CD4-positive, alpha-beta memory T cell (primary cell): ENCODE results near the gene FARSB. TPM values are rescaled to one million over a fixed set of nuclear protein-coding genes. Genes with fewer than 3 reads are reported as not detected.

Experiments used
- CTCF ChIA-PET: fragments of 350-600 bp; sonication (Branson Sonifier 250); formaldehyde crosslinking; loops from one replicate; lab custom pipeline; 2021; ENCODE audit warnings: inconsistent platforms; ENCODE audit not compliant: partially characterized antibody; lab: Charles Lee
- POLR2A ChIA-PET: fragments of 350-600 bp; sonication (Branson Sonifier 250); formaldehyde crosslinking; loops from one replicate; lab custom pipeline; 2021; ENCODE audit not compliant: partially characterized antibody; lab: Charles Lee
- DNase-seq, 5 donors: peaks; one replicate each; pipeline versions ENCODE4 v3.0.0 to v3.0.0-alpha.2; 2020 to 2022; ENCODE audit warnings: mixed read lengths in 1 of 5
- H3K27ac ChIP-seq: one replicate; pipeline ENCODE4 v1.7.0; 2013; ENCODE audit warnings: low read depth, low read length
- H3K27me3 ChIP-seq: 2 replicates; pipeline ENCODE4 v1.7.0; 2013; ENCODE audit warnings: mild to moderate bottlenecking, low read length, moderate library complexity; ENCODE audit not compliant: insufficient read depth
- H3K36me3 ChIP-seq: 2 replicates; pipeline ENCODE4 v1.7.0; 2013; ENCODE audit warnings: mild to moderate bottlenecking, low read length, moderate library complexity; ENCODE audit not compliant: insufficient read depth
- H3K4me1 ChIP-seq: 2 replicates; pipeline ENCODE4 v1.7.0; 2013; ENCODE audit warnings: mild to moderate bottlenecking, low read length, moderate library complexity; ENCODE audit not compliant: insufficient read depth
- H3K4me3 ChIP-seq, 2 donors: one replicate each; pipeline ENCODE4 v1.7.0; 2013; ENCODE audit warnings: low read length in 2 of 2, mild to moderate bottlenecking in 1 of 2
- H3K9me3 ChIP-seq, 2 donors: one replicate each; pipeline ENCODE4 v1.7.0; 2013; ENCODE audit warnings: low read length in 2 of 2, control low read depth in 1 of 2; ENCODE audit not compliant: control insufficient read depth in 1 of 2
- H3K27ac Mint-ChIP-seq, 7 donors: one replicate each; pipeline ENCODE4 v1.8.0; 2020 to 2021; ENCODE audit warnings: mixed read lengths in 7 of 7, mild to moderate bottlenecking in 6 of 7, inconsistent platforms in 3 of 7, moderate library complexity in 3 of 7
- H3K27me3 Mint-ChIP-seq, 2 donors: one replicate each; pipeline ENCODE4 v1.8.0; 2020 to 2021; ENCODE audit warnings: mixed read lengths in 2 of 2
- H3K36me3 Mint-ChIP-seq, 2 donors: one replicate each; pipeline ENCODE4 v1.8.0; 2020 to 2021; ENCODE audit warnings: mixed read lengths in 2 of 2, inconsistent platforms in 1 of 2, mild to moderate bottlenecking in 1 of 2
- H3K4me1 Mint-ChIP-seq, 4 donors: one replicate each; pipeline ENCODE4 v1.8.0; 2020 to 2021; ENCODE audit warnings: mixed read lengths in 4 of 4, mild to moderate bottlenecking in 1 of 4
- H3K4me3 Mint-ChIP-seq, 8 donors: one replicate each; pipeline ENCODE4 v1.8.0; 2020 to 2021; ENCODE audit warnings: mixed read lengths in 8 of 8, mild to moderate bottlenecking in 7 of 8, moderate library complexity in 6 of 8, inconsistent platforms in 3 of 8
- H3K9me3 Mint-ChIP-seq, 8 donors: one replicate each; pipeline ENCODE4 v1.8.0; 2020 to 2021; ENCODE audit warnings: mixed read lengths in 8 of 8, mild to moderate bottlenecking in 5 of 8, inconsistent platforms in 3 of 8, moderate library complexity in 1 of 8
- intact Hi-C: fragments of 100-400 bp; cut with micrococcal nuclease; formaldehyde crosslinking; loops from one replicate; pipeline ENCODE4 v1.15.1; 2023
- polyA plus RNA-seq, 2 donors: library from polyadenylated mRNA; unstranded; fragments of 300-500 nt; fragmentation: Illumina TruSeq; gene quantifications; one replicate each; pipeline ENCODE4 v1.2.3, GENCODE V29; 2021
- total RNA-seq, 2 experiments: library from RNA; stranded (reverse); gene quantifications; one replicate each; pipeline ENCODE4 v1.2.3, GENCODE V29; 2021

Gene FARSB
- total RNA-seq (10 to 100 TPM; 11.2 to 11.8 TPM), polyA plus RNA-seq (10 to 100 TPM; 26.1 to 36.8 TPM)

DNA sequence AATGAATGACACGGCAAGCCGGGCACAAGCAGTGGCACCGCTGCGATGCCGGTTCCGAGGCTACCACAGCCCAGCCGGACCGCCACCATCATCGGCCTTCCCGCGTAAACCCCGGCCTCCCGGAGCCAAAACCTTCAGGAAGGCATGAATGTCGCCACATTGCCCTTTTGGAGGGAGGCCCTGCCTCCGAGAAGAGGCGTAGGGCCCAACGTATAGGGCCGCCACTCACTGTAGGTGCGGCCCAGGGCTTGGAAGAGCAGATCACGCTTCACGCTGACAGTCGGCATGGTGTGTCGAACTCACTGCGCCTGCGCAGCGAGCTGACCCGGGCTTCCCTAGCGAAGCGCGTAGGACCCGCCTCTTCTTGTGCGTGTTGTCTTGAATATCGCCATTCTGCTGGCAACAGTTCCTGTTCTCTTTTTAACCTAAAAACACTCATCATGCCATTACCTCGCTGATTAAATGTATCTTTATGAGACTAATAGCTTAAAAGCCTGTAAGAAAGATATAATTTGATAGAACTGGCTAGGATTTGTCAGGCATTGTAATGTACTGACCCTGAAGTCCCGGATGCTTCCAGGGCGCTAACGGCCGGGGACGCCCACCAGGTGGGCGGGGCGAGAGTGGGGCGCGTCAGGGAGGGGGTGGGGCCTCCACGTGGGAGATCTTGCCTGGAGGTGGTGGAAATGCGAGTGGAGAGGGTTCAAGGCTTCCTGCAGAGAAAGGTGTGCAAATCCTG, at the start of gene FARSB:
Gene FARSB, minus strand, starts transcription at position 306 of the 739 bp plus-strand sequence. Its CDS starts 19 bp downstream, at position 287.
- ChIA-PET POLR2A (interaction anchor here (0.8 to 1.0 kb wide), 2 partner anchors 205 to 1138 kb away, joined by 3 read pairs; no protein-coding TSS in a partner anchor), CTCF (no interaction called here)
- H3K4me3 Mint-ChIP-seq = peak within 1 kb of the TSS; percentile 94 to 99 (median 96)
- Histone ChIP-seq H3K36me3 (no peaks in the 10 kb centered on the region), H3K27me3 (no peaks in the 10 kb centered on the region), H3K4me3 (peak within 1 kb of the TSS; percentile 84 to 99), H3K4me1 (peaks cover 41% of the 10 kb centered on the region), H3K27ac (peak within 1 kb of the TSS; percentile 91), H3K9me3 (no peaks in the 10 kb centered on the region)
- DNase-seq = peak; percentile 94 to 97 (median 96)
- H3K9me3 Mint-ChIP-seq = no peaks in the 10 kb centered on the region
- H3K27me3 Mint-ChIP-seq = no peaks in the 10 kb centered on the region
- H3K4me1 Mint-ChIP-seq = peaks cover 24 to 57% (median 40%) of the 10 kb centered on the region in 4 donors
- H3K36me3 Mint-ChIP-seq = peaks cover 0 to 10% of the 10 kb centered on the region in 2 donors
- intact Hi-C loops = loop anchor here (1.0 to 5.0 kb wide), 3 partner anchors 35 to 1931 kb away; partner anchors contain the start of gene CUL3
- peak within 1 kb of the TSS; percentile 99 to 100 (median 100) for H3K27ac Mint-ChIP-seq

DNA sequence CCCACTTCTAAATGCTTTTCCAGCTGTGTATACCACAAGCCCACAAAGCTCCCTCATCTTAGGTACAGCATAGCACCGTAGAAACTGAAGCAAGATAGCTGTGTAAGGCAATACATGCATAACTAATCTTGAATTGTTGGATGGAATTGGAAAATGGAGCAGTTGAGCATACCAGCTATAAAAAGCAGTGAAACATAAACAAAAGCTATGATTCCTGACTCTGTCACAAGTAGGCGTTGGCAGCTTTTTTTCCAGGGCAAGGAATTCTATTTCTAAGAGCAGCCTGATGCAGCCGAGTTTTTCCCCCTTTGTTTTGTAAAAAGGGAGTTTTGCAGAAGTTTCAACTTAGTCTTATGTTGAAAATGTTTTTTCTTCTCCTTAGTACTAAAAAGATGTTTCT, 48.0 kb upstream of the FARSB start:
- no peak for DNase-seq
- Histone ChIP-seq H3K36me3 (no peaks in the 10 kb centered on the region), H3K9me3 (no peaks in the 10 kb centered on the region), H3K27me3 (peaks cover 4% of the 10 kb centered on the region), H3K4me3 (no peak overlapping the region), H3K4me1 (peaks cover 9% of the 10 kb centered on the region), H3K27ac (no peak overlapping the region)
- no peak overlapping the region for H3K4me3 Mint-ChIP-seq
- no peaks in the 10 kb centered on the region for H3K36me3 Mint-ChIP-seq
- H3K27me3 Mint-ChIP-seq = peaks cover 30 to 37% of the 10 kb centered on the region in 2 donors
- H3K9me3 Mint-ChIP-seq = no peaks in the 10 kb centered on the region
- H3K4me1 Mint-ChIP-seq = peaks cover 5 to 13% (median 6%) of the 10 kb centered on the region in 4 donors
- ChIA-PET POLR2A (no interaction called here), CTCF (interaction anchor here (0.9 to 7.8 kb wide), 4 partner anchors 13 to 197 kb away, joined by 3 to 79 read pairs (median 6); no protein-coding TSS in a partner anchor)
- no peak overlapping the region for H3K27ac Mint-ChIP-seq
- intact Hi-C loops = no loop called here

- peaks cover 4% of the 10 kb centered on the region for H3K27me3 ChIP-seq
- no peaks in the 10 kb centered on the region for H3K9me3 ChIP-seq
- Mint-ChIP-seq H3K27me3 (peaks cover 29 to 41% of the 10 kb centered on the region in 2 donors), H3K4me3 (no peak overlapping the region), H3K27ac (no peak overlapping the region), H3K4me1 (peaks cover 5 to 13% (median 6%) of the 10 kb centered on the region in 4 donors), H3K36me3 (no peaks in the 10 kb centered on the region), H3K9me3 (no peaks in the 10 kb centered on the region)
- no peaks in the 10 kb centered on the region for H3K36me3 ChIP-seq
- H3K4me3 ChIP-seq = no peak overlapping the region
- no peak for DNase-seq
- POLR2A ChIA-PET = no interaction called here
- intact Hi-C loops = no loop called here
- H3K27ac ChIP-seq = no peak overlapping the region
- CTCF ChIA-PET = interaction anchor here (0.9 to 7.8 kb wide), 4 partner anchors 12 to 198 kb away, joined by 3 to 79 read pairs (median 6); no protein-coding TSS in a partner anchor
- peaks cover 8% of the 10 kb centered on the region for H3K4me1 ChIP-seq
Measured at GRCh38 chr2:222703091-222703490, 47.2 kb upstream of the FARSB start.

GRCh38 chr2:222701721-222702131, 45.8 kb upstream of the FARSB start:
- Mint-ChIP-seq H3K9me3 (no peaks in the 10 kb centered on the region), H3K27ac (no peak overlapping the region), H3K27me3 (peaks cover 33 to 34% of the 10 kb centered on the region in 2 donors), H3K36me3 (no peaks in the 10 kb centered on the region), H3K4me1 (peaks cover 5 to 13% (median 6%) of the 10 kb centered on the region in 4 donors), H3K4me3 (peak overlapping the region in 5 of 8 donors; percentile 4 to 44 (median 35))
- peak in 2 of 5 donors; percentile 10 to 26 for DNase-seq
- ChIA-PET CTCF (no interaction called here), POLR2A (no interaction called here)
- Histone ChIP-seq H3K4me1 (peaks cover 3% of the 10 kb centered on the region), H3K9me3 (no peaks in the 10 kb centered on the region), H3K27me3 (peaks cover 4% of the 10 kb centered on the region), H3K27ac (no peak overlapping the region), H3K4me3 (no peak overlapping the region), H3K36me3 (no peaks in the 10 kb centered on the region)
- intact Hi-C loops = no loop called here

- H3K36me3 Mint-ChIP-seq = no peaks in the 10 kb centered on the region
- H3K4me1 Mint-ChIP-seq = peaks cover 5 to 13% (median 6%) of the 10 kb centered on the region in 4 donors
- Histone ChIP-seq H3K36me3 (no peaks in the 10 kb centered on the region), H3K4me1 (peaks cover 3% of the 10 kb centered on the region), H3K27ac (no peak overlapping the region), H3K9me3 (no peaks in the 10 kb centered on the region), H3K27me3 (peaks cover 4% of the 10 kb centered on the region), H3K4me3 (no peak overlapping the region)
- ChIA-PET POLR2A (no interaction called here), CTCF (interaction anchor here (2.1 kb wide), 1 partner anchor 9 kb away, joined by 5 read pairs; no protein-coding TSS in a partner anchor)
- DNase-seq = no peak
- intact Hi-C loops = no loop called here
- no peak overlapping the region for H3K27ac Mint-ChIP-seq
- peaks cover 33 to 34% of the 10 kb centered on the region in 2 donors for H3K27me3 Mint-ChIP-seq
- H3K9me3 Mint-ChIP-seq = no peaks in the 10 kb centered on the region
- peak overlapping the region in 2 of 8 donors; percentile 27 to 59 for H3K4me3 Mint-ChIP-seq
Measured at GRCh38 chr2:222701233-222701632, 45.3 kb upstream of the FARSB start.

- Mint-ChIP-seq H3K27ac (no peak overlapping the region), H3K4me3 (no peak overlapping the region), H3K4me1 (peaks cover 7 to 21% (median 9%) of the 10 kb centered on the region in 4 donors), H3K27me3 (peaks cover 26 to 27% of the 10 kb centered on the region in 2 donors), H3K9me3 (no peaks in the 10 kb centered on the region), H3K36me3 (no peaks in the 10 kb centered on the region)
- Histone ChIP-seq H3K9me3 (no peaks in the 10 kb centered on the region), H3K36me3 (no peaks in the 10 kb centered on the region), H3K27ac (no peak overlapping the region), H3K27me3 (peaks cover 4% of the 10 kb centered on the region), H3K4me1 (peaks cover 3% of the 10 kb centered on the region), H3K4me3 (no peak overlapping the region)
- CTCF ChIA-PET = interaction anchor here (1.4 to 2.8 kb wide), 3 partner anchors 8 to 15 kb away, joined by 3 to 31 read pairs (median 12); no protein-coding TSS in a partner anchor
- intact Hi-C loops = no loop called here
- POLR2A ChIA-PET = no interaction called here
- no peak for DNase-seq
Measured at GRCh38 chr2:222698276-222698675, 42.4 kb upstream of the FARSB start.

- CTCF ChIA-PET = interaction anchor here (1.6 kb wide), 1 partner anchor 12 kb away, joined by 4 read pairs; no protein-coding TSS in a partner anchor
- intact Hi-C loops = no loop called here
- DNase-seq = no peak
Measured at GRCh38 chr2:222693837-222694236, 37.9 kb upstream of the FARSB start.

More at GRCh38 chr2:222693837-222694236, 37.9 kb upstream of the FARSB start:
- Mint-ChIP-seq H3K4me1 (peaks cover 5 to 11% (median 8%) of the 10 kb centered on the region in 4 donors), H3K36me3 (no peaks in the 10 kb centered on the region), H3K4me3 (no peak overlapping the region), H3K27me3 (peaks cover 7 to 15% of the 10 kb centered on the region in 2 donors), H3K9me3 (no peaks in the 10 kb centered on the region), H3K27ac (no peak overlapping the region)
- Histone ChIP-seq H3K4me3 (no peak overlapping the region), H3K27me3 (no peaks in the 10 kb centered on the region), H3K9me3 (no peaks in the 10 kb centered on the region), H3K27ac (no peak overlapping the region), H3K4me1 (no peaks in the 10 kb centered on the region), H3K36me3 (no peaks in the 10 kb centered on the region)
- POLR2A ChIA-PET = no interaction called here
